ENCODE data around the gene DPM3. TPM values are rescaled to one million over a fixed set of nuclear protein-coding genes. Genes with fewer than 3 reads are reported as not detected.
A peak's percentile ranks its signal among the peaks of the same experiment; 100 is the strongest.

The DPM3 gene
- total RNA-seq, 1 donor from 2014 or later, result 28.6 TPM

- no peak for DNase-seq (ENCODE audit: low read depth)
- no peak for TF ChIP-seq CTCF (conservative IDR thresholded peaks at IDR 0.05; ENCODE audit: low read depth, low read length)
- H3K4me3 ChIP-seq (ENCODE audit: low read depth, low read length), result no peak overlapping the region
Observed at GRCh38 chr1:155104605-155105534, 35.5 kb downstream of the DPM3 start.

- no peak for TF ChIP-seq CTCF (conservative IDR thresholded peaks at IDR 0.05; ENCODE audit: low read depth, low read length)
- H3K4me3 ChIP-seq (ENCODE audit: low read depth, low read length), result no peak overlapping the region
- DNase-seq (ENCODE audit: low read depth), result no peak
Observed at GRCh38 chr1:155103325-155103724, 37.0 kb downstream of the DPM3 start.

DNA sequence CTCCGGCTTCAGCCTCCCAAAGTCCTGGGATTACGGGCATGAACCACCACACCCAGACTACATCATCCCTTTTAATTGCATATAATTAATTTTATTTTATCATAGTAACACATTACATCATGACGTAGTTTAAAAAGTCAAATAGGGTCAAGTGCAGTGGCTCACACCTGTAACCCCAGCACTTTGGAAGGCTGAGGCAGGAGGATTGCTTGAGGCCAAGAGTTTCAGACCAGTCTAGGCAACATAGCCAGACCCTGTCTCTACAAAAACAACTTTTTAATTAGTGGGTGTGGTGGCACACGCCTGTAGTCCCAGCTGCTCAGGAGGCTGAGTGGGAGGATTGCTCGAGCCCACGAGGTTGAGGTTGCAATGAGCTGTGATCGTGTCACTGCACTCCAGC, 41.0 kb downstream of the DPM3 start:
- no peak for DNase-seq (ENCODE audit: low read depth)
- TF ChIP-seq CTCF (conservative IDR thresholded peaks at IDR 0.05; ENCODE audit: low read depth, low read length), result no peak
- no peak overlapping the region for H3K4me3 ChIP-seq (ENCODE audit: low read depth, low read length)

DNA sequence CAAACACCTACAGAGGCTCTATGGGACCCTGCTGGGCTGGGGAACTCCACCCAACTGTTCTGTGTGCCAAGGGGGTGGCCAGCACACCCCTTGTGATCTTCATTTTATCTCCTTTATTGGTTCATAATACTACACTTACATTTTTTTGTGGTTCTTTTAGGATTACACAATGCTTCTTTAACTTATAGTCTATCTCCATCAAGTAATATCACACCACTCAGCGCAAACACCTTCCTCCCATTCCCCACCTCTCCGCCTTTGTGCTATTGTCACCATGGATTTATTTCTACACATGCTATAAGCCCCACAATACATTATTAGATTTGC, 45.7 kb downstream of the DPM3 start:
- DNase-seq (ENCODE audit: low read depth), result no peak
- no peak for TF ChIP-seq CTCF (conservative IDR thresholded peaks at IDR 0.05; ENCODE audit: low read depth, low read length)
- no peak overlapping the region for H3K4me3 ChIP-seq (ENCODE audit: low read depth, low read length)

DNA sequence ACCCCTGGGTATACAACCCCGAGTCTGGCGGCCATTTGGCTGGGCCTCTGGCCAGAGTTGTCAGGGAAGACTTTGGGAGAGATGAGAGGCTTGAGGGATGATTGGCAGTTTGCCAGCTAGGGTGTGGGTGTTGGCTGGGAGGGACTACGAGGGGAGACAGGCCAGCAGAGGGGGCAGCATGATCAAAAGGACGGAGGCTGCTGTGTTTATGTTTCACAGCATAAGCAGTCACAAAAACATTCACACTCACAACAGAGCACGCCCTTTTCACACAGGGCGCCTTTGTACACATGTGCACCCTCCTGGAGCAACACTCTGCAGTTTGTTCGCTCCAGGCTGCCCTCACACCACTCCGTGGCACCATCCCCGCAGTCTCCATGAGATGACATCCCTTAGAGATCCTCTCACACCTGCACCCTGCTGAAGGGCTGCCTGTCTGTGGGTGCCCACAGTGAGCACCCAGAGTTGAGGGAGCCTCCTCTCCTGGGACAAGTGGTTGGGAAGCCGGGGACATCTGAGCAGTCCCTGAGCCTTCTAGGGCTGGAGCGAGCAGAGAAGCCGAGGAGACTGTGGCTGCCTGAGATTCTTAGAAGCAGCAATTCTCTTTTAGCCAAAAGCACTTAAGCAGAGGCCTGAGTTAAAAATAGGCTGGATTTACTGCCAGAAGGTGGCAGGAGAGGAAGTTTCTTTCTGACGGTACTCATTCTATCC, 46.3 kb downstream of the DPM3 start:
- no peak for DNase-seq (ENCODE audit: low read depth)
- TF ChIP-seq CTCF (conservative IDR thresholded peaks at IDR 0.05; ENCODE audit: low read depth, low read length), result peak; percentile 63

DNA sequence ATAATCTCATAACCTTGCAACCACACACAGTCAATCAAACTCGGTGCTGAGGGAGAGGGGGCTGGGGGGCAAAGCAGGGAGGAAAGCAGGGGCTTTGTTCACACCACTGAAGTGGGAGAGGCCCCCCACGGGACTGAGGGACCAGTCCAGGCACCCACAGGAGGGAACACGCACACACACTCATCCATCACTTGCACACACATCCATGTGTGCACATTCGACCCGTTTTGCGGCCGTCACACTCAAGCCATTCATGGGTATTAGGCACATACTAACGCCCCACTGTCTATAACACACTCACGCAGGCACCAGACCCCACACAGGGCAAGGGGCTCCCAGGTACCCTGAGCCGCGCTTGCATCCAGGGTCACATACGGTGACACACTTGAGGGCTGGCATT, 47.7 kb downstream of the DPM3 start:
- no peak overlapping the region for H3K4me3 ChIP-seq (ENCODE audit: low read depth, low read length)
- TF ChIP-seq CTCF (conservative IDR thresholded peaks at IDR 0.05; ENCODE audit: low read depth, low read length), result no peak
- DNase-seq (ENCODE audit: low read depth), result no peak

More for the DNA sequence above, 46.3 kb downstream of the DPM3 start:
- no peak overlapping the region for H3K4me3 ChIP-seq (ENCODE audit: low read depth, low read length)

All from epithelial cell of proximal tubule (primary cell).